AG04449 (cell line): ENCODE data around the gene UVRAG.

Experiments
- CTCF ChIA-PET: fragments of 350-600 bp; formaldehyde crosslinking; extraction: SDS; loops from one replicate; lab custom pipeline; 2021; ENCODE audit warnings: antibody characterized with exemption; lab: Yijun Ruan, JAX
- POLR2A ChIA-PET: fragments of 400-600, 350-600 bp; formaldehyde crosslinking; extraction: SDS; loops from one replicate; lab custom pipeline; 2020; ENCODE audit warnings: antibody characterized with exemption, inconsistent platforms; lab: Yijun Ruan, JAX
- DNase-seq: peaks from one replicate; pipeline ENCODE4 v3.0.0-alpha.2; 2010; ENCODE audit warnings: low read depth, low spot score
- H3K4me3 ChIP-seq: 2 replicates; pipeline ENCODE4 v1.5.1; 2011; ENCODE audit warnings: low read depth, mild to moderate bottlenecking, control low read depth, low read length
- CTCF ChIP-seq: IDR thresholded peaks from one replicate; pipeline ENCODE4 v1.5.1; 2011; ENCODE audit warnings: mild to moderate bottlenecking, moderate library complexity, low read length, control low read depth, inconsistent platforms; ENCODE audit not compliant: insufficient read depth; ENCODE audit errors: missing control alignments

The UVRAG gene

GRCh38 chr11:76190376-76190775 is 375.4 kb downstream of the UVRAG start:
- no peak for DNase-seq
- no peak overlapping the region for H3K4me3 ChIP-seq
- TF ChIP-seq CTCF = no peak
- CTCF ChIA-PET = interaction anchor here (1.5 to 3.9 kb wide), 3 partner anchors 13 to 293 kb away, joined by 5 to 24 read pairs (median 6); no protein-coding TSS in a partner anchor
- POLR2A ChIA-PET = no interaction called here
